GM19372 (cell line): Measurements from ENCODE around the gene SLC25A12.
"Not testable (repeated sequence)": the region's sequence is repeated elsewhere in the genome, so short reads cannot be mapped to it uniquely, and the experiment has no call there.

Experiments used
- ATAC-seq: cut with Tn5 transposase; IDR thresholded peaks from one replicate; pipeline ENCODE4 v1.9.1; 2021; ENCODE audit warnings: mild to moderate bottlenecking, low read depth, moderate library complexity; ENCODE audit not compliant: unreplicated experiment

Gene SLC25A12

GRCh38 chr2:171835386-171835785 is 58.7 kb downstream of the SLC25A12 start:
- ATAC-seq: no peak

- ATAC-seq: no peak
Observed at GRCh38 chr2:171834286-171834685, 59.8 kb downstream of the SLC25A12 start.

- no peak for ATAC-seq
Observed at GRCh38 chr2:171832489-171832888, 61.6 kb downstream of the SLC25A12 start.

GRCh38 chr2:171830039-171830438 is 64.0 kb downstream of the SLC25A12 start:
- no peak for ATAC-seq

- no peak for ATAC-seq
Observed at GRCh38 chr2:171824086-171824485, 70.0 kb downstream of the SLC25A12 start.

GRCh38 chr2:171822525-171823322 is 71.3 kb downstream of the SLC25A12 start:
- ATAC-seq: no peak

DNA sequence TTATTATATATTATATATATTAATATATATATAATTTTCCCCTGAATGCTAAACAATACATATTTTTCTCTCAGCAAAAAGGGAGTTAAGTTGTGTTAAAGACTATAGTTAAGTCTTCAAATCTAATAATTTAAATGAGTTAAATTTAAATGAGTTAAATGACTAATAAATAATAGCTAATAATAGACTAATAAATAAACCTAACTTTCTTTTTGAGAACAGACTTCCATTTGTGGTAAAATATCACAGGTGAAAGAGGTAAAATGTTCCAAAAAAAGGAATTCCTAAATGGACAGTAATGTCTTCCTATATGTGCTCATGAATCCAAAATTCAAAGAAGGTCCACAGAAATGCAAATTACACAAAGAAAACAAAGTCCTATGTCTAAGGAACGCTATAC is 74.6 kb downstream of the SLC25A12 start:
- no peak for ATAC-seq

DNA sequence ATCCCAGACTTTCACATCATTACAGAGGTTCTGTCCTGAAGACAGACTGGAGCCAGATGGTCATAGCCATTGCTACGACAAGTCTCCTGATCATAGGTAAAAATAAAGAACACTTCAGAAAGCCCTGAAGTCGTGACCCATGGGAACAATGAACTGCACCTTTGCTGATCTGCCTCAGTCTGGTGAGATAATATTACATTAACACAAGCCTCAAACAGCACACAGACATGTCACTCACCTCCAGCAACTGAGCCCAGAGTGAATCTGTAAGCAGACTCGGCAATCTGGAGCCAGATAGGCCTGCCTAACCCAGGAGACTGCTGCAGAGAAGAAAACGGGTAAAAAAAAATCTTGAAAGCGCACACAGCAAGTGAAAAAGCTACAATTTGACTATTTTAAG is 79.2 kb downstream of the SLC25A12 start:
- no peak for ATAC-seq

DNA sequence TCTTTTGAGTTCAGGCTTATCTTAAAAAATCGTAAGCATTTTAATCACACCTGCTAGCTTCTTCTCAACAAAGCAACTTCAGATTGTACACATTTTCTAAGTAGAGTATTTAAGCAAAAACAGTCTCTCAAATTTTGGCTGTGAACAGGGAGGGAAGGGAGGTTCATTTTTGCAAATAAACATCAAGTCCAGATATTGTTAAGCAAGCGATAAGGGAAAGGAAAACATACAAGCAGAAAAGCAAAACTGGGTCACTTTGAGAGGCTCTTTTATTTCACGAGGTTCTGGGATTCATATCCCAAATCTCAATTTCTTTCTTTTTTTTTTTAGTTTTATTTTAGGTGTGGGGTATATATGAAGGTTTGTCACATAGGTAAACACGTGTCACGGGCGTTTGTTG is 79.9 kb downstream of the SLC25A12 start:
- no peak for ATAC-seq

DNA sequence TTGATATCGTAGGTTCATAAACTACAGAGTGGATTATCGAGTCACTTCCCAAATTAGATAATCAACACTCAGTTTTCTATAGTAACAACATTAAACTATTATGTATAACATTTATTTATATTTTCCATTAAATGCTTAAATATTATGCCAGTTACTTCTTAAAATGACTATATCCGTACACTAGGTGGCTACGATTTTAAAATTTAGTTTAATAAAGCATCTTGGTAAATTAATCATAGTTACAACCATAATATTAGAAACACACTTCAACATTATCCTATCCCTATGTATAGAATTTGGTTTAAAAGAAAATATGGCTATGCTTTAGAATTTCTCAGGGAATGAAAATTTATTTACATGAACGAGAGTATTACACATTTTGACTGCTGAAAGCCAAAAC is 80.3 kb downstream of the SLC25A12 start:
- no peak for ATAC-seq

DNA sequence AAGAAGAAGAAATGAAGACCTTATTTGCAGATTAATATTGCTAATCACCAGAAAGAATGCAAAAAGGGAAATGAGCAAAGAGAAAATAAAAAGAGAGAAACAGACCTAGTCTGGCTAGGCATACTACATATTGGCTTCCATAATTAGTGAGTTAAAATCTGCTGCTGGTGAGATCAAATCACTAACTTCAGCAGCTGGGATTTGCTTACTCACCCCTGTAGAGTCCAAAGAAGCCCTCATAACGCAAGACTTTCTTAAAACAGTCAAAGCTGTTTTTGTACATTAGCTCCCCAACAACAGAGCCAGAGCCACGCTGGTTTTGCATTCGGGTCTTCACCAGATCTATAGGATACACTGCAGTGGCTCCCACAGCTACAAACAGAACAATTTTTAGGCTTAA is 80.9 kb downstream of the SLC25A12 start:
- no peak for ATAC-seq

DNA sequence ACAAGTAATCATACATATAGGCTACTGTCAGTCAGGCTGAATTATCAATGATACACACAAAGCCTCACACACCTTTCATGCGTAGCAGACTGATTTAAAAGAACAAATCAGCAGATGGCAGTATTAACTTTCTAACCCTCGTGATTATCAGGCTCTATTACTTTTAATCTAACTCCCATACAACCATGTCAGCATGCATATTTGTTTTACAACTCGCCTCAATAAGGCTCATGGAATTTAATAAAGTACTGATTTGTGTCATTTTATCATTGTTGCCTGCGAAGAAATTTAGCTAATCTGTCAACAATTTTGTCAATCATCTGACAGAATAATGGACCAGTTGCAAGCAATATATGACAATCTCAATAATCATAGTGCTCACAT is 82.8 kb downstream of the SLC25A12 start:
- no peak for ATAC-seq

- no peak for ATAC-seq
Observed at GRCh38 chr2:171810422-171811244, 83.4 kb downstream of the SLC25A12 start.

GRCh38 chr2:171808885-171809284 is 85.2 kb downstream of the SLC25A12 start:
- ATAC-seq: not testable (repeated sequence)

- no peak for ATAC-seq
Observed at GRCh38 chr2:171807831-171808393, 86.1 kb downstream of the SLC25A12 start.

DNA sequence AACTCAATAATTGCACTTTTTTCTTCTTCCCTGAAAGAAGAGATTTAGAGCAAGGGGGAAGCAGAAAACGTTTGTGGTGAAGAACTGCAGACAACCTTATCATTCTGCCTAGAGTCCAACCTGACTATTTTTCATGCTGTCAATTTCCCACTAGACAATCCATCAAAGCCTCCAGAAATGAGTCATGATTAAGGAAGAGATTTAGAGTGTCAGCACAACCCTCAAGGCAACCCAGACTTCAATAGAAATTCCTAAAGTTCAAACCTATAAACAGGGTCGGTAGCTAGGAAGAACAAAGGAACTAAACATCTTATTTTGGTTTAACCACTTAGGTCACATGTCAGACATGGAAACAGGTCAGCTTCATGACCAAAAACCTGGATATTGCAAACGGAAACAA is 86.9 kb downstream of the SLC25A12 start:
- ATAC-seq: no peak

DNA sequence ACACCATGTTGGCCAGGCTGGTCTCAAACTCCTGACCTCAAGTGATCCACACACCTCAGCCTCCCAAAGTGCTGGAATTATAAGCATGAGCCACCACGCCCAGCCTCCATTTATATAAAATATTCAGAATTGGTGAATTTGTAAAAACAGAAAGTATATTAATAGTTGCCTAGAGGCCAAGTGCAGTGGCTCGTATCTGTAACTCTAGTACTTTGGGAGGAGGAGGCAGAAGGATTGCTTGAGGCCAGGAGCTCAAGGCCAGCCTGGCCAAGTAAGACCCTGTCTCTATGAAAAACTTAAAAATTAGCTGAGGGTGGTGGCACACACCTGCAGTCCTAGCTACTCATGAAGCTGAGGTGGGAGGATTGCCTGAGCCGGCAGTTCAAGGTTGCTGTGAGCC is 89.6 kb downstream of the SLC25A12 start:
- ATAC-seq: no peak

- no peak for ATAC-seq
Observed at GRCh38 chr2:171803757-171804156, 90.3 kb downstream of the SLC25A12 start.

- ATAC-seq: no peak
Observed at GRCh38 chr2:171800639-171801038, 93.4 kb downstream of the SLC25A12 start.

- no peak for ATAC-seq
Observed at GRCh38 chr2:171798156-171798820, 95.8 kb downstream of the SLC25A12 start.

DNA sequence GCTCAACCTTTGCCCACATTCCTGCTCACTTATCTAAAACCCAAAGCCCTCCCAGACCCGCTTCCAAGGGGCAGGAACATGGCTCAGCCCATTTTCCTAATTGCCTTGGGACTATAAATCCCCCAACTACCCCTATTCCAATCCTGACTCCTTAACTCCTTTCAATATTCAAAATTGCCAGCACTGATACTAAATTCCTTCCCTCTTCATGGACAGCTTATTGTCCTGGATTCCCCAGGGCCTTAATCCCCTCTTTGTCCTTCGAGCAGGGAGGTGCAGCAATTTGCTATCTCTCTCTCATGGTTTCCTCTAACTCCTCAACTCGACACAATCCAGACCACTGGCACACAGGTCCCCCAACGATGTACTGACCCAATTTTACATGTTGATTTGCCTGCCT is 99.1 kb downstream of the SLC25A12 start:
- no peak for ATAC-seq
